A549 (cell line): Measurements from ENCODE around the gene SLC36A3. TPM values are rescaled to one million over a fixed set of nuclear protein-coding genes. Genes with fewer than 3 reads are reported as not detected.

Source experiments
- ATAC-seq, 2 experiments: fragments of 200-7000 bp in 1 of 2; fragments of >200 bp in 1 of 2; cut with Nextera tagmentation in 1 of 2; cut with Tn5 transposase in 1 of 2; 3 replicates each; pipeline versions ENCODE4 v1.8.0 to v1.9.1; 2018 to 2020; ENCODE audit warnings: mild to moderate bottlenecking in 1 of 2, moderate library complexity in 1 of 2
- CTCF ChIA-PET: fragments of 300-600 bp; sonication (Branson Sonifier 250); formaldehyde crosslinking; extraction: SDS; loops from one replicate; lab custom pipeline; 2021; ENCODE audit warnings: antibody characterized with exemption, inconsistent platforms; lab: Yijun Ruan, JAX
- POLR2A ChIA-PET: fragments of 350-600 bp; formaldehyde crosslinking; extraction: SDS; loops from one replicate; lab custom pipeline; 2021; ENCODE audit warnings: antibody characterized with exemption, inconsistent platforms; lab: Yijun Ruan, JAX
- DNase-seq, 2 experiments: peaks; one replicate each; pipeline versions ENCODE4 v3.0.0 to v3.0.0-alpha.2; 2011 to 2016; ENCODE audit warnings: low read depth in 1 of 2, low spot score in 1 of 2
- FAIRE-seq: peaks from 2 replicates; lab custom pipeline; 2011; peaks lifted over from hg19 to GRCh38; lab: Jason Lieb, UNC
- H3K27ac ChIP-seq, 2 experiments: fragments of >200 bp; sonication (Bioruptor Twin); formaldehyde crosslinking; 3 replicates each; pipeline ENCODE4 v1.5.1; 2016 to 2017
- H3K4me1 ChIP-seq: fragments of >200 bp; sonication (Bioruptor Twin); formaldehyde crosslinking; 3 replicates; pipeline ENCODE4 v1.6.1; 2016
- H3K4me2 ChIP-seq: fragments of >200 bp; sonication (Bioruptor Twin); formaldehyde crosslinking; 3 replicates; pipeline ENCODE4 v1.6.1; 2016
- H3K4me3 ChIP-seq: fragments of >200 bp; sonication (Bioruptor Twin); formaldehyde crosslinking; 3 replicates; pipeline ENCODE4 v1.5.1; 2016
- H3K9me3 ChIP-seq: fragments of >200 bp; sonication (Bioruptor Twin); formaldehyde crosslinking; 3 replicates; pipeline ENCODE4 v1.6.1; 2016
- BHLHE40 ChIP-seq: IDR thresholded peaks from 2 replicates; pipeline ENCODE4 v1.6.1; 2012; ENCODE audit warnings: low read depth, low read length, inconsistent platforms
- CEBPB ChIP-seq, 2 experiments: fragments of >200 bp in 1 of 2; sonication (Bioruptor Twin) in 1 of 2; formaldehyde crosslinking in 1 of 2; IDR thresholded peaks; 2 replicates each; pipeline ENCODE4 v1.6.1; 2012 to 2016
- EHF ChIP-seq: fragments of 250-450 bp; sonication (Bioruptor Pico); IDR thresholded peaks from 2 replicates; pipeline ENCODE4 v1.5.0; 2020; ENCODE audit warnings: mild to moderate bottlenecking
- EHMT2 ChIP-seq: fragments of 200-600 bp; sonication (generic); IDR thresholded peaks from 2 replicates; pipeline ENCODE4 v1.6.1; 2016; ENCODE audit warnings: antibody characterized with exemption, low read depth, mild to moderate bottlenecking, moderate library complexity
- ESRRA ChIP-seq: fragments of 150-350 bp; IDR thresholded peaks from 2 replicates; pipeline ENCODE4 v1.6.1; 2014; ENCODE audit warnings: mild to moderate bottlenecking, low read length, borderline replicate concordance
- FOXS1 ChIP-seq: fragments of 250-450 bp; sonication (Bioruptor Pico); IDR thresholded peaks from 2 replicates; pipeline ENCODE4 v1.5.0; 2020; ENCODE audit warnings: mild to moderate bottlenecking, moderate library complexity
- GATA3 ChIP-seq: IDR thresholded peaks from 2 replicates; pipeline ENCODE4 v1.6.1; 2012; ENCODE audit warnings: borderline replicate concordance
- HDAC2 ChIP-seq: fragments of 200-600 bp; sonication (generic); IDR thresholded peaks from 2 replicates; pipeline ENCODE4 v1.6.1; 2016
- HOXB13 ChIP-seq: fragments of 250-450 bp; sonication (Bioruptor Pico); IDR thresholded peaks from 2 replicates; pipeline ENCODE4 v1.5.0; 2020; ENCODE audit warnings: low read depth, mild to moderate bottlenecking, moderate library complexity
- JUN ChIP-seq, 2 experiments: fragments of >200 bp; sonication (Bioruptor Twin); formaldehyde crosslinking; IDR thresholded peaks; 2 replicates in 1 of 2; 3 replicates in 1 of 2; pipeline ENCODE4 v1.6.1; 2016 to 2017
- KDM5A ChIP-seq: fragments of 200-600 bp; sonication (generic); IDR thresholded peaks from 2 replicates; pipeline ENCODE4 v1.6.1; 2016; ENCODE audit warnings: antibody characterized with exemption, mild to moderate bottlenecking
- MAFK ChIP-seq: fragments of 450-650 bp; IDR thresholded peaks from 2 replicates; pipeline ENCODE4 v1.6.1; 2014; ENCODE audit not compliant: partially characterized antibody
- MYC ChIP-seq: IDR thresholded peaks from 2 replicates; pipeline ENCODE4 v1.6.1; 2012; ENCODE audit warnings: mild to moderate bottlenecking, inconsistent platforms, low read length, improper control_type of control experiment, borderline replicate concordance
- NFE2L2 ChIP-seq: fragments of 150-350 bp; conservative IDR thresholded peaks from 2 replicates; pipeline ENCODE4 v1.6.1; 2014; ENCODE audit warnings: low read length
- NPAS2 ChIP-seq: fragments of 250-450 bp; sonication (Bioruptor Pico); IDR thresholded peaks from 2 replicates; pipeline ENCODE4 v1.8.0; 2022; ENCODE audit warnings: mild to moderate bottlenecking, moderate library complexity, borderline replicate concordance
- NR3C1 ChIP-seq: fragments of >200 bp; sonication (Bioruptor Twin); formaldehyde crosslinking; IDR thresholded peaks from 3 replicates; pipeline ENCODE4 v1.6.1; 2017
- PHF8 ChIP-seq: fragments of 200-600 bp; sonication (generic); IDR thresholded peaks from 2 replicates; pipeline ENCODE4 v1.6.1; 2016; ENCODE audit warnings: low read depth, mild to moderate bottlenecking, antibody characterized with exemption, moderate library complexity, borderline replicate concordance
- RAD21 ChIP-seq, 2 experiments: fragments of >200 bp in 1 of 2; sonication (Bioruptor Twin) in 1 of 2; formaldehyde crosslinking in 1 of 2; IDR thresholded peaks in 1 of 2; conservative IDR thresholded peaks in 1 of 2; 2 replicates in 1 of 2; 3 replicates in 1 of 2; pipeline ENCODE4 v1.6.1; 2012 to 2018; ENCODE audit warnings: inconsistent platforms in 1 of 2
- RARB ChIP-seq: fragments of 250-450 bp; sonication (Bioruptor Pico); IDR thresholded peaks from 2 replicates; pipeline ENCODE4 v1.8.0; 2021; ENCODE audit warnings: mild to moderate bottlenecking, moderate library complexity
- RCOR1 ChIP-seq: fragments of 150-350 bp; IDR thresholded peaks from 2 replicates; pipeline ENCODE4 v1.6.1; 2014; ENCODE audit warnings: antibody characterized with exemption, low read length, low read depth
- RFX5 ChIP-seq: fragments of 450-650 bp; IDR thresholded peaks from 2 replicates; pipeline ENCODE4 v1.7.1; 2014; ENCODE audit warnings: antibody characterized with exemption, mild to moderate bottlenecking, moderate library complexity
- TFCP2L1 ChIP-seq: fragments of 250-450 bp; sonication (Bioruptor Pico); IDR thresholded peaks from 2 replicates; pipeline ENCODE4 v1.5.0; 2021; ENCODE audit warnings: mild to moderate bottlenecking
- ZNF302 ChIP-seq: fragments of 250-450 bp; sonication (Bioruptor Pico); IDR thresholded peaks from 2 replicates; pipeline ENCODE4 v1.9.0; 2021; ENCODE audit warnings: inconsistent platforms, mild to moderate bottlenecking, moderate library complexity
- ZSCAN20 ChIP-seq: fragments of 250-450 bp; sonication (Bioruptor Pico); IDR thresholded peaks from 2 replicates; pipeline ENCODE4 v1.8.0; 2022; ENCODE audit warnings: mild to moderate bottlenecking, moderate library complexity
- WGBS: methylation state at CpG from one replicate; pipeline ENCODE4 v1.1.6; 2017; ENCODE audit errors: missing lambda C conversion rate; 5-methylcytosine and 5-hydroxymethylcytosine counted together
- polyA plus RNA-seq, 4 experiments: library from polyadenylated mRNA; depleted of rRNA in 3 of 4; stranded (reverse); fragments of >200 nt; fragmentation: RNase III in 1 of 4; extraction: RNeasy Plus Mini Kit Qiagen cat#74134 plus additional on column Dnase treatment in 1 of 4; gene quantifications; 2 replicates in 3 of 4; 3 replicates in 1 of 4; pipeline ENCODE4 v1.2.3, GENCODE V29; 2011 to 2017
- TF ChIP-seq, protein P1 (sequence below): IDR thresholded peaks from 2 replicates; pipeline ENCODE4 v1.6.1; 2012
- TF ChIP-seq, protein P2 (sequence below): IDR thresholded peaks from 2 replicates; pipeline ENCODE4 v1.6.1; 2012; ENCODE audit warnings: low read depth, borderline replicate concordance
- TF ChIP-seq, protein P3 (sequence below): fragments of >200 bp; sonication (Bioruptor Twin); formaldehyde crosslinking; IDR thresholded peaks from 3 replicates; pipeline ENCODE4 v1.5.1; 2016
- TF ChIP-seq, protein P4 (sequence below): fragments of >200 bp; sonication (Bioruptor Twin); formaldehyde crosslinking; IDR thresholded peaks from 3 replicates; pipeline ENCODE4 v1.6.1; 2016

The SLC36A3 gene
- polyA plus RNA-seq, 2 of the 4 experiments (the other 2 are of a cell fraction) = not detected

DNA sequence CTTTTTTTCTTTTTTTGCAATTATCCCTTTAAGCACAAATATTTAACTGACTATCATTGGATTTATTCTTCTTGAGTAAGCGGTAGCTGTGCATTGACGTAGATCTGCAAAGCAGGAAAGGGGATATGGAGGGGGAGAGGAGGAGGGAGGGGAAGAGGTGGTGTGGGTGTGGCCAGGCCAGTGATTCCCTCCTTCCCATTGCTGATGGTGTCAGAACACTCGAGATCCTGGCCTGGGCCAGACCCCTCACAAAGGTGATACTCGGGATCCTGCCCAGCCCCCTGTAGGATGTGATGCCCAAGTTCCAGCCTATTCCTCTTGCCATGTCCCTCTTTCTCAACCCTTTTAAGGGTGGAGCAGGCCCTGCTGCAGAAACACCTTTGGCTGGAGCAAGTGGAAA, 9.9 kb downstream of the SLC36A3 start:
- H3K4me2 ChIP-seq = no peak overlapping the region
- no peak overlapping the region for H3K4me3 ChIP-seq
- ChIA-PET POLR2A (no interaction called here), CTCF (no interaction called here)
- no peaks in the 10 kb centered on the region for H3K9me3 ChIP-seq
- no peak overlapping the region for H3K27ac ChIP-seq
- TF ChIP-seq, protein P1, sequence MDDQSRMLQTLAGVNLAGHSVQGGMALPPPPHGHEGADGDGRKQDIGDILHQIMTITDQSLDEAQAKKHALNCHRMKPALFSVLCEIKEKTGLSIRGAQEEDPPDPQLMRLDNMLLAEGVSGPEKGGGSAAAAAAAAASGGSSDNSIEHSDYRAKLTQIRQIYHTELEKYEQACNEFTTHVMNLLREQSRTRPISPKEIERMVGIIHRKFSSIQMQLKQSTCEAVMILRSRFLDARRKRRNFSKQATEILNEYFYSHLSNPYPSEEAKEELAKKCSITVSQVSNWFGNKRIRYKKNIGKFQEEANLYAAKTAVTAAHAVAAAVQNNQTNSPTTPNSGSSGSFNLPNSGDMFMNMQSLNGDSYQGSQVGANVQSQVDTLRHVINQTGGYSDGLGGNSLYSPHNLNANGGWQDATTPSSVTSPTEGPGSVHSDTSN = no peak
- TF ChIP-seq KDM5A = no peak
- TF ChIP-seq HOXB13 (CRISPR knock-in tag) = no peak
- no peak for TF ChIP-seq NFE2L2
- no peak for TF ChIP-seq RAD21 (conservative IDR thresholded peaks at IDR 0.05 in 1 of 2, IDR thresholded peaks at IDR 0.05 in 1 of 2)
- TF ChIP-seq, protein P2, sequence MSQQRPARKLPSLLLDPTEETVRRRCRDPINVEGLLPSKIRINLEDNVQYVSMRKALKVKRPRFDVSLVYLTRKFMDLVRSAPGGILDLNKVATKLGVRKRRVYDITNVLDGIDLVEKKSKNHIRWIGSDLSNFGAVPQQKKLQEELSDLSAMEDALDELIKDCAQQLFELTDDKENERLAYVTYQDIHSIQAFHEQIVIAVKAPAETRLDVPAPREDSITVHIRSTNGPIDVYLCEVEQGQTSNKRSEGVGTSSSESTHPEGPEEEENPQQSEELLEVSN = no peak
- no peak for TF ChIP-seq MYC
- no peak for TF ChIP-seq BHLHE40
- no peak for TF ChIP-seq NR3C1
- no peak for TF ChIP-seq EHMT2
- TF ChIP-seq, protein P3, sequence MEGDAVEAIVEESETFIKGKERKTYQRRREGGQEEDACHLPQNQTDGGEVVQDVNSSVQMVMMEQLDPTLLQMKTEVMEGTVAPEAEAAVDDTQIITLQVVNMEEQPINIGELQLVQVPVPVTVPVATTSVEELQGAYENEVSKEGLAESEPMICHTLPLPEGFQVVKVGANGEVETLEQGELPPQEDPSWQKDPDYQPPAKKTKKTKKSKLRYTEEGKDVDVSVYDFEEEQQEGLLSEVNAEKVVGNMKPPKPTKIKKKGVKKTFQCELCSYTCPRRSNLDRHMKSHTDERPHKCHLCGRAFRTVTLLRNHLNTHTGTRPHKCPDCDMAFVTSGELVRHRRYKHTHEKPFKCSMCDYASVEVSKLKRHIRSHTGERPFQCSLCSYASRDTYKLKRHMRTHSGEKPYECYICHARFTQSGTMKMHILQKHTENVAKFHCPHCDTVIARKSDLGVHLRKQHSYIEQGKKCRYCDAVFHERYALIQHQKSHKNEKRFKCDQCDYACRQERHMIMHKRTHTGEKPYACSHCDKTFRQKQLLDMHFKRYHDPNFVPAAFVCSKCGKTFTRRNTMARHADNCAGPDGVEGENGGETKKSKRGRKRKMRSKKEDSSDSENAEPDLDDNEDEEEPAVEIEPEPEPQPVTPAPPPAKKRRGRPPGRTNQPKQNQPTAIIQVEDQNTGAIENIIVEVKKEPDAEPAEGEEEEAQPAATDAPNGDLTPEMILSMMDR = no peak
- DNase-seq = no peak
- FAIRE-seq = no peak
- 0 out of 3 replicates have a peak, but pooled peaks cover 4% of the 10 kb centered on the region for H3K4me1 ChIP-seq
- WGBS = 42% methylated on average over 4 of the region's 4 CpGs
- no peak for ATAC-seq

DNA sequence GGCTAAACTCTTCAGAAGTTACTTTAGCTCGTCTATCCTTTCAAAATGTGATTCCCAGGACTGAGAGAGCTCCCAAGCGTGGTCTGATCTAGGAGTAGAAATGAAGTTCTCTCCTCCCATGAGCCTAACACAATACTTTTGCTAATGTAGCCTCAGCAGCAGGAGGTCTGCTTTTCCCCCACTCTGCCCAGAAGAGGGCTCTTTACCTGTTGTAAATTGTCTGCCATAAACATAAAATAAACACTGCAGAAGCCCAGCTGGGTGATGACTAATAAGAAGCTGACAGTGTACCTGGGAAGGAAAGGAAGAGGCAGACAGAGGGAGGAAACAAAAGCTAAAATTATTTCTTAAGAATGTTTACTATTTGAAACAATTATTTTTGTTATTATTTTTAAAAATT, 15.4 kb downstream of the SLC36A3 start:
- WGBS = 45% methylated on average over 2 of the region's 2 CpGs
- H3K4me3 ChIP-seq = no peak overlapping the region
- FAIRE-seq (no peak), DNase-seq (peak in 1 of 2 experiments; percentile 19)
- TF ChIP-seq ZNF302 (CRISPR knock-in tag) (no peak), EHF (CRISPR knock-in tag) (no peak), HOXB13 (CRISPR knock-in tag) (no peak), GATA3 (no peak)
- TF ChIP-seq, all 56 proteins: peak for 0
- ChIA-PET POLR2A (no interaction called here), CTCF (interaction anchor here (1.2 to 1.6 kb wide), 3 partner anchors 10 to 49 kb away, joined by 3 to 5 read pairs (median 4); no protein-coding TSS in a partner anchor)
- no peaks in the 10 kb centered on the region for H3K4me1 ChIP-seq
- ATAC-seq = peak; percentile 60 to 81; a peak in 5 of 6 replicates
- no peaks in the 10 kb centered on the region for H3K9me3 ChIP-seq
- no peak overlapping the region for H3K4me2 ChIP-seq
- H3K27ac ChIP-seq = no peak overlapping the region

DNA sequence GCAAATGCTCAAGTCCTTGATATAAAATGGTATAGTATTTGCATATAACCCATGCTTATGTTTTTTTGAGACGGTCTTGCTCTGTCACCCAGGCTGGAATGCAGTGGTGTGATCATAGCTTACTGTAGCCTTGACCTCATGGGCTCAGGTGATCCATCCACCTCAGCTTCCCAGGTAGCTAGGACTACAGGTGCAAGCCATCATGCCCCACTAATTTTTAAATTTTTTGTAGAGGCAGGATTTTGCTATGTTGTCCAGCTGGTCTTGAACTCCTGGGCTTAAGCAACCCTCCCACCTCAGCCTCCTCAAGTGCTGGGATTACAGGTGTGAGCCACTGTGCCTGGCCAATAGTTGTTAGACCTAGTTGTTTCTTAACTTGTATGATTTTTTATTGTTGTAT, 17.3 kb downstream of the SLC36A3 start:
- Histone ChIP-seq H3K27ac (no peak overlapping the region), H3K9me3 (no peaks in the 10 kb centered on the region), H3K4me2 (no peak overlapping the region), H3K4me3 (no peak overlapping the region), H3K4me1 (no peaks in the 10 kb centered on the region)
- CTCF ChIA-PET = no interaction called here
- WGBS = 26% methylated on average over 1 of the region's 1 CpG
- no peak for TF ChIP-seq MAFK
- TF ChIP-seq BHLHE40 = no peak
- TF ChIP-seq GATA3 = no peak
- TF ChIP-seq ESRRA = no peak
- no peak for TF ChIP-seq FOXS1 (CRISPR knock-in tag)
- no peak for FAIRE-seq
- no peak for ATAC-seq
- POLR2A ChIA-PET = no interaction called here
- DNase-seq = no peak

DNA sequence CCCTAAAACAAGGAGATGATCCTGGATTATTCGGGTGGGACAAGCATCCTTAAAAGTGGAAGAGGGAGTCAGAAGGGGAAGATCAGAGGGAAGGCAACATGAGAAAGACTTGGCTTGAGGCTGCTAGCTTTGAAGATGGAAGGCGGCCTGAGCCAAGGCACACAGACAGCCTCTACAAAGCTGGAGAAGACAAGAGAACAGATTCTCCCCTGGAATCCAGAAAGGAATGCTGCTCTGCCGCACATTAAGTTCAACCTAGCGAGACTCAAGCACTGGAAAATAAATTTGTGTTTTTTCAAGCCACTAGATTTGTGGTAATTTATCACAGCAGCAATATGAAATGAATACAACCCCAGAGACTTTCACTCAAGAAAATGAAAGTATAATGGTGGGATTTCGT, 17.9 kb downstream of the SLC36A3 start:
- 48% methylated on average over 5 of the region's 5 CpGs for WGBS
- H3K4me1 ChIP-seq = no peaks in the 10 kb centered on the region
- FAIRE-seq (no peak), DNase-seq (no peak), ATAC-seq (no peak)
- H3K4me2 ChIP-seq = 0 out of 3 replicates have a peak overlapping the region, but pooled peaks have one; percentile 5
- no peaks in the 10 kb centered on the region for H3K9me3 ChIP-seq
- ChIA-PET POLR2A (no interaction called here), CTCF (no interaction called here)
- no peak for TF ChIP-seq HDAC2
- no peak for TF ChIP-seq JUN (IDR thresholded peaks at IDR 0.05)
- no peak for TF ChIP-seq ZSCAN20 (CRISPR knock-in tag)
- TF ChIP-seq PHF8 = no peak
- no peak for TF ChIP-seq GATA3
- TF ChIP-seq NPAS2 (CRISPR knock-in tag) = no peak
- TF ChIP-seq BHLHE40 = no peak
- TF ChIP-seq RAD21 (conservative IDR thresholded peaks at IDR 0.05 in 1 of 2, IDR thresholded peaks at IDR 0.05 in 1 of 2) = no peak
- no peak for TF ChIP-seq CEBPB (IDR thresholded peaks at IDR 0.05)
- TF ChIP-seq RARB (CRISPR knock-in tag) = no peak
- TF ChIP-seq, protein P4, sequence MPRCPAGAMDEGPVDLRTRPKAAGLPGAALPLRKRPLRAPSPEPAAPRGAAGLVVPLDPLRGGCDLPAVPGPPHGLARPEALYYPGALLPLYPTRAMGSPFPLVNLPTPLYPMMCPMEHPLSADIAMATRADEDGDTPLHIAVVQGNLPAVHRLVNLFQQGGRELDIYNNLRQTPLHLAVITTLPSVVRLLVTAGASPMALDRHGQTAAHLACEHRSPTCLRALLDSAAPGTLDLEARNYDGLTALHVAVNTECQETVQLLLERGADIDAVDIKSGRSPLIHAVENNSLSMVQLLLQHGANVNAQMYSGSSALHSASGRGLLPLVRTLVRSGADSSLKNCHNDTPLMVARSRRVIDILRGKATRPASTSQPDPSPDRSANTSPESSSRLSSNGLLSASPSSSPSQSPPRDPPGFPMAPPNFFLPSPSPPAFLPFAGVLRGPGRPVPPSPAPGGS = no peak
- no peak for TF ChIP-seq NR3C1
- no peak for TF ChIP-seq RCOR1
- no peak for TF ChIP-seq TFCP2L1 (CRISPR knock-in tag)
- TF ChIP-seq RFX5 = no peak
- H3K4me3 ChIP-seq = no peak overlapping the region
- H3K27ac ChIP-seq = no peak overlapping the region
